Cardiac fibroblast (primary cell): ENCODE data around the gene PRR35.

Experiments used
- DNase-seq, 2 donors: peaks; one replicate each; pipeline versions ENCODE4 v3.0.0 to v3.0.0-alpha.2; 2010; ENCODE audit warnings: low read depth in 2 of 2
- H3K4me3 ChIP-seq, 2 donors: replicated peaks in 1 of 2; 1 replicate in 1 of 2; 2 replicates in 1 of 2; pipeline ENCODE4 v1.5.1; 2011; ENCODE audit warnings: low read depth in 2 of 2, low read length in 2 of 2, mild to moderate bottlenecking in 2 of 2, moderate library complexity in 1 of 2
- TF ChIP-seq, protein P1 (sequence below): IDR thresholded peaks from one replicate; pipeline ENCODE4 v1.5.1; 2011; ENCODE audit warnings: low read depth, mild to moderate bottlenecking, low read length, inconsistent platforms

The PRR35 gene

DNA sequence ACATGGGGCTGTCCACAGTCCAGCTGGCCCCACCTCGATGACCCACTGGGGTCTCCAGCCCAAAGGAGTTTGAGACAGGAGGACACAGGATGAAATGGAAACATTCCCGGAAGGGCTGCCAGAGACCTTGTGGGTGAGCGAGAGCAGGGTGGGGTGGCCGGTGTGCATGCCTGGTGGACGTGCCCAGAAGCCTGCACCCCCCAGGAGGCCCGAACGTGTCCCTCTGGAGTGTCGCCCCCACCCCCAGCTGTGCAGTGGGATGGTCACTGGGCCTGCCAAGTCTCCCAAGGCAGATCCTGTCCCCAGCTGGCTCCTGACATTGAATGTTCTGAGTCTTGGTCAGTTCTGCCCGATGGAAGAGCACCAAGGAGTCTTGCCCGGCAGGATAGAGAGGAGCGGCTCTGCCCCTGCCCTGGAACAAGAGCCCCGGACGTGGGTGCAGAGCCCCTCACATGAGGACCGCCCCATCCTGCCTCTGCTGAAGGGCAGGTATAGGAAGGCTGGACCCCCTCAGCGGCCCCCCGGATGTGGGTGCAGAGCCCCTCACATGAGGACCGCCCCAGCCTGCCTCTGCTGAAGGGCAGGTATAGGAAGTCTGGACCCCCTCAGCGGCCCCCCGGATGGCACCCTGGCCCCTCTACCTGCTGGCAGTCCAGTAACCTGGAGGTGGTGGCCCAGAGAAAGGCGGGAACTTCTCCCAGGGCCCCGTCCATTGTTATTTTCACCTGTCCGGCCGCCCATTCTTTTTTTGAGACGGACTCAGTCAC lies 35.7 kb upstream of the PRR35 start:
- no peak for DNase-seq
- TF ChIP-seq, protein P1, sequence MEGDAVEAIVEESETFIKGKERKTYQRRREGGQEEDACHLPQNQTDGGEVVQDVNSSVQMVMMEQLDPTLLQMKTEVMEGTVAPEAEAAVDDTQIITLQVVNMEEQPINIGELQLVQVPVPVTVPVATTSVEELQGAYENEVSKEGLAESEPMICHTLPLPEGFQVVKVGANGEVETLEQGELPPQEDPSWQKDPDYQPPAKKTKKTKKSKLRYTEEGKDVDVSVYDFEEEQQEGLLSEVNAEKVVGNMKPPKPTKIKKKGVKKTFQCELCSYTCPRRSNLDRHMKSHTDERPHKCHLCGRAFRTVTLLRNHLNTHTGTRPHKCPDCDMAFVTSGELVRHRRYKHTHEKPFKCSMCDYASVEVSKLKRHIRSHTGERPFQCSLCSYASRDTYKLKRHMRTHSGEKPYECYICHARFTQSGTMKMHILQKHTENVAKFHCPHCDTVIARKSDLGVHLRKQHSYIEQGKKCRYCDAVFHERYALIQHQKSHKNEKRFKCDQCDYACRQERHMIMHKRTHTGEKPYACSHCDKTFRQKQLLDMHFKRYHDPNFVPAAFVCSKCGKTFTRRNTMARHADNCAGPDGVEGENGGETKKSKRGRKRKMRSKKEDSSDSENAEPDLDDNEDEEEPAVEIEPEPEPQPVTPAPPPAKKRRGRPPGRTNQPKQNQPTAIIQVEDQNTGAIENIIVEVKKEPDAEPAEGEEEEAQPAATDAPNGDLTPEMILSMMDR = no peak
- no peak overlapping the region for H3K4me3 ChIP-seq

- no peak for DNase-seq
- TF ChIP-seq, protein P1 = no peak
- no peak overlapping the region for H3K4me3 ChIP-seq
These were observed 35.1 kb upstream of the PRR35 start for GRCh38 chr16:525123-525519.

DNA sequence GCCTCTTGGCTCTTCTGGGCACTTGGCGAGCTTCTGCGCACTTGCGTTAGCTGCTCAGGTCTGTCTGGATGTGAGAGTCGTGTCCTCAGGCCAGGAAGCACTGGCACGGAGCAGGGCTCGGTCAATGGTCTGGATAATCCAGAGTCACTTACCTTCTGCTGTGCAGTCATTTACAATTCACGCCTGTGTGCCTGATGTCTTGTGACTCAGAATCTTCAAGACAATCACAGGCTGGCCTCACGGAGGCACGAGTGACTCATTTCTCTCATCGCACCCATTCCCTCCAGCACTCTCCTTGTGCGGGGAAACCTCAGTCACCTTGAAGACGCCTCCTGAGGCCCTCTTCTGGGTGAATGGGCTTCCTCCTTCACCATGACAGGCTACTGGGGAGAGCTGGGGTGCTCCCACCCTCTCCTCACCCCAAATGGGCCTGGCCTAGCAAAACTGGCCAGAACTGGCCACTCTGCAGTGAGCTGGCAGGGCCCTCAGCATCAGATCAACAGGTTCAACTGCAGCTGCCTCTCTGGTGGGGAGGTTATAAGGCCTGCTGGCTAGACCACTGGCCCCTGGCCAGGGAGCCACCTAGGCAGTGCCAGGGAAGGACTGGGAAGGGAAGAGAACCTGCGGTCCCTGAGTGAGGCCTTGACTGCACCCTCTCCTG lies 34.5 kb upstream of the PRR35 start:
- peak; percentile 75 to 90 for DNase-seq
- TF ChIP-seq, protein P1 = no peak
- peak overlapping the region; percentile 70 to 83 for H3K4me3 ChIP-seq

DNA sequence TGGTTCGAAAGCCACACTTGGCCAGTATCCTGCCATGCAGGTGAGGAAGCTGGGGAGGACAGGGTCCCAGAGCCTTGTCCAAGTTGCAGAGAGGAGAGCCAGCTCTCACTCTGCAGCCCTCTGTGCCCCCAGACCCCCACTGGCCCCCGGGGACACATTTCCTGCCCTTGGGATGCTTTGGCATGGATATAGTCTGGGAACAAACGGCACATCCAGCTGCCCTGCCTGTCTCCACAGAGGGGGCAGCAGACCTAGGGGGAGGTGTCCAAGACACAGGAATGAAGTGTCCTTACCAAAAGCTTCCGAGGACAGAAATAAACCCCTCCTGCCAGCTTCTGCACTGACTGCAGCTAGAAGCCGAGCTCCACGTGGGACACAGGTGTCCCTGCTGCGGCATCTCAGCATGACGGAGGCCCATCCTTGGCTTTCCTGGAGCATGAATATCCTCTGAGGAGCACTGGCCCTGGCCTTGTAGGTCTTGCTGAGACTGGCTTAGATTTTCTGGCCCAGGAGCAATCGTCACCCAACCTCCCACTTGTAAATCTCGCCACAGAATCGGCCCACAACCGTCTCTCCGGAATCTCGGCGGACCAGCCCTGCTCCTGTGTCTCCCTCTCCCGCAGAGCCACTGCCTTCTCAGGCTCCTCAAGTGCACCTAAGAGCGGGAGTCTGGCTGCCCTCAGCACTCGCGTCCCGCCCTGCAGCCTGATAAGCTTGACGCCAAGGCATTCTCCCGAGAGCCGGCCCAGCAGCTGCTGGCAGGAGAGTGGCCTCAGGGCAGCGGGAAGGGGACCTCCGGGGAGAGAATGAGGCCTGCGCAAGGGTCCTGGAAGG lies 33.8 kb upstream of the PRR35 start:
- H3K4me3 ChIP-seq = peak overlapping the region; percentile 70 to 83
- TF ChIP-seq, protein P1 = no peak
- peak; percentile 37 to 70 for DNase-seq

GRCh38 chr16:527015-527903 lies 32.9 kb upstream of the PRR35 start, which contains the start of gene CAPN15:
Gene CAPN15 (plus strand): TSS chr16:527712. CDS start chr16:546839, 19,127 bp downstream.
- TF ChIP-seq, protein P1 = peak; percentile 2
- DNase-seq = peak; percentile 89 to 95
- H3K4me3 ChIP-seq = peak within 1 kb of the TSS; percentile 76 to 83
